ENCODE data around the gene NPAS3.

The NPAS3 gene

GRCh38 chr14:33393895-33394368, 455.3 kb downstream of the NPAS3 start:
- no peak for TF ChIP-seq CTCF (IDR thresholded peaks at IDR 0.05; ENCODE audit: low read depth, low read length)
- no peak overlapping the region for H3K4me3 ChIP-seq (ENCODE audit: low read depth, low read length)

- TF ChIP-seq CTCF (IDR thresholded peaks at IDR 0.05; ENCODE audit: low read depth, low read length) = no peak
- no peak overlapping the region for H3K4me3 ChIP-seq (ENCODE audit: low read depth, low read length)
Observed at GRCh38 chr14:33401311-33401710, 462.6 kb downstream of the NPAS3 start.

GRCh38 chr14:33402604-33403003, 463.9 kb downstream of the NPAS3 start:
- TF ChIP-seq CTCF (IDR thresholded peaks at IDR 0.05; ENCODE audit: low read depth, low read length) = no peak
- no peak overlapping the region for H3K4me3 ChIP-seq (ENCODE audit: low read depth, low read length)

- H3K4me3 ChIP-seq (ENCODE audit: low read depth, low read length) = no peak overlapping the region
- no peak for TF ChIP-seq CTCF (IDR thresholded peaks at IDR 0.05; ENCODE audit: low read depth, low read length)
Observed at GRCh38 chr14:33404054-33404453, 465.4 kb downstream of the NPAS3 start.

GRCh38 chr14:33404964-33405574, 466.4 kb downstream of the NPAS3 start:
- H3K4me3 ChIP-seq (ENCODE audit: low read depth, low read length) = no peak overlapping the region
- no peak for TF ChIP-seq CTCF (IDR thresholded peaks at IDR 0.05; ENCODE audit: low read depth, low read length)

GRCh38 chr14:33406766-33407165, 468.1 kb downstream of the NPAS3 start:
- no peak overlapping the region for H3K4me3 ChIP-seq (ENCODE audit: low read depth, low read length)
- no peak for TF ChIP-seq CTCF (IDR thresholded peaks at IDR 0.05; ENCODE audit: low read depth, low read length)

- H3K4me3 ChIP-seq (ENCODE audit: low read depth, low read length) = no peak overlapping the region
- TF ChIP-seq CTCF (IDR thresholded peaks at IDR 0.05; ENCODE audit: low read depth, low read length) = no peak
Observed at GRCh38 chr14:33408291-33408690, 469.6 kb downstream of the NPAS3 start.

Data from WI38 (cell line).